B cell (primary cell): ENCODE data around the gene RAB26. TPM values are rescaled to one million over a fixed set of nuclear protein-coding genes. Genes with fewer than 3 reads are reported as not detected.

ENCODE experiments used
- ATAC-seq: fragments of 200-7000 bp; cut with Tn5 transposase; one replicate; pipeline ENCODE4 v1.10.0; 2021; ENCODE audit warnings: low read depth, mild to moderate bottlenecking, moderate number of reproducible peaks, moderate library complexity
- CTCF ChIA-PET: fragments of 350-600 bp; sonication (Branson Sonifier 250); formaldehyde crosslinking; loops from one replicate; lab custom pipeline; 2021; ENCODE audit warnings: antibody characterized with exemption, inconsistent platforms; lab: Charles Lee
- POLR2A ChIA-PET: fragments of 350-600 bp; sonication (Branson Sonifier 250); formaldehyde crosslinking; loops from one replicate; lab custom pipeline; 2021; ENCODE audit warnings: antibody characterized with exemption; lab: Charles Lee
- DNase-seq: peaks from one replicate; pipeline ENCODE4 v3.0.0; 2013
- H2AFZ ChIP-seq: 2 replicates; pipeline ENCODE4 v1.6.1; 2012; ENCODE audit warnings: mild to moderate bottlenecking, low read depth, low read length; ENCODE audit not compliant: insufficient read depth, poor library complexity, severe bottlenecking
- H3K27ac ChIP-seq, 2 donors: 1 replicate in 1 of 2; 2 replicates in 1 of 2; pipeline ENCODE4 v1.5.1; 2012 to 2013; ENCODE audit warnings: low read length in 2 of 2, mild to moderate bottlenecking in 2 of 2, moderate library complexity in 1 of 2
- H3K27me3 ChIP-seq, 4 experiments: fragments of 200-600 bp in 1 of 4; sonication (generic) in 1 of 4; replicated peaks in 1 of 4; 1 replicate in 2 of 4; 2 replicates in 2 of 4; pipeline versions ENCODE4 v1.6.1 to v1.7.0; 2013 to 2016; ENCODE audit warnings: low read length in 3 of 4, mild to moderate bottlenecking in 2 of 4, mixed read lengths in 1 of 4, moderate library complexity in 1 of 4; ENCODE audit not compliant: insufficient read depth in 4 of 4, control insufficient read depth in 3 of 4; ENCODE audit errors: control extremely low read depth in 1 of 4
- H3K36me3 ChIP-seq, 2 experiments: replicated peaks in 1 of 2; 1 replicate in 1 of 2; 2 replicates in 1 of 2; pipeline versions ENCODE4 v1.6.1 to v1.7.1; 2013; ENCODE audit warnings: low read length in 1 of 2; ENCODE audit not compliant: insufficient read depth in 2 of 2, control insufficient read depth in 1 of 2; ENCODE audit errors: control extremely low read depth in 1 of 2, extremely low read depth in 1 of 2
- H3K4me1 ChIP-seq, 2 donors: fragments of 200-600 bp in 1 of 2; sonication (generic) in 1 of 2; 1 replicate in 1 of 2; 2 replicates in 1 of 2; pipeline versions ENCODE4 v1.5.1 to v1.6.1; 2013 to 2017; ENCODE audit warnings: low read length in 2 of 2; ENCODE audit not compliant: control insufficient read depth in 2 of 2, insufficient read depth in 2 of 2
- H3K4me2 ChIP-seq: replicated peaks from 2 replicates; pipeline ENCODE3; 2012; ENCODE audit warnings: mild to moderate bottlenecking, low read depth, low read length; ENCODE audit not compliant: poor library complexity, severe bottlenecking
- H3K4me3 ChIP-seq, 5 experiments: fragments of 200-600 bp in 1 of 5; sonication (generic) in 1 of 5; 1 replicate in 3 of 5; 2 replicates in 2 of 5; pipeline versions ENCODE4 v1.5.1 to v1.7.0; 2011 to 2016; ENCODE audit warnings: low read length in 4 of 5, mild to moderate bottlenecking in 4 of 5, low read depth in 2 of 5, control low read depth in 1 of 5, moderate library complexity in 1 of 5; ENCODE audit not compliant: insufficient read depth in 1 of 5; ENCODE audit errors: control extremely low read depth in 1 of 5, extremely low read depth in 1 of 5
- H3K79me2 ChIP-seq: fragments of 200-600 bp; sonication (generic); one replicate; pipeline ENCODE4 v1.6.0; 2016; ENCODE audit warnings: low read length; ENCODE audit not compliant: control insufficient read depth, insufficient read depth
- H3K9ac ChIP-seq: fragments of 200-600 bp; sonication (generic); 2 replicates; pipeline ENCODE4 v1.6.1; 2017; ENCODE audit warnings: mild to moderate bottlenecking, low read length, moderate library complexity
- H3K9me3 ChIP-seq, 3 donors: one replicate each; pipeline versions ENCODE4 v1.6.1 to v1.7.1; 2013; ENCODE audit warnings: low read length in 2 of 3; ENCODE audit not compliant: control insufficient read depth in 2 of 3, insufficient read depth in 1 of 3; ENCODE audit errors: control extremely low read depth in 1 of 3
- H4K20me1 ChIP-seq: 2 replicates; pipeline ENCODE4 v1.6.0; 2012; ENCODE audit warnings: mild to moderate bottlenecking, low read length; ENCODE audit not compliant: insufficient read depth, control insufficient read depth, poor library complexity, severe bottlenecking
- H3K27ac Mint-ChIP-seq: one replicate; pipeline ENCODE4 v1.8.0; 2021; ENCODE audit warnings: mixed read lengths
- H3K27me3 Mint-ChIP-seq: one replicate; pipeline ENCODE4 v1.8.0; 2021; ENCODE audit warnings: mixed read lengths
- H3K4me1 Mint-ChIP-seq: one replicate; pipeline ENCODE4 v1.8.0; 2021; ENCODE audit warnings: mixed read lengths
- H3K4me3 Mint-ChIP-seq: one replicate; pipeline ENCODE4 v1.8.0; 2021; ENCODE audit warnings: mixed read lengths
- H3K9me3 Mint-ChIP-seq: one replicate; pipeline ENCODE4 v1.8.0; 2022; ENCODE audit warnings: mixed read lengths; ENCODE audit not compliant: insufficient read depth
- EZH2 ChIP-seq: IDR thresholded peaks from 2 replicates; pipeline ENCODE4 v1.6.1; 2012; ENCODE audit warnings: borderline replicate concordance, low read depth, mild to moderate bottlenecking, moderate library complexity, low read length; ENCODE audit not compliant: insufficient read depth, poor library complexity, severe bottlenecking
- WGBS: methylation state at CpG from one replicate; pipeline ENCODE4 v1.1.5; 2013; ENCODE audit warnings: missing lambda C conversion rate; ENCODE audit not compliant: insufficient coverage; 5-methylcytosine and 5-hydroxymethylcytosine counted together
- intact Hi-C: fragments of 100-400 bp; cut with micrococcal nuclease; formaldehyde crosslinking; loops from one replicate; pipeline ENCODE4 v1.10.0; 2022
- polyA plus RNA-seq: library from polyadenylated mRNA; depleted of rRNA; stranded (reverse); fragments of >200 nt; gene quantifications from 2 replicates; pipeline ENCODE4 v1.2.3, GENCODE V29; 2012
- total RNA-seq, 2 donors: library from RNA; stranded (reverse); fragments of 120-200 nt in 1 of 2; gene quantifications; 1 replicate in 1 of 2; 2 replicates in 1 of 2; pipeline versions ENCODE4 v1.2.3 to v1.2.4, GENCODE V29; 2013 to 2022
- TF ChIP-seq, protein P1 (sequence below): fragments of 200-600 bp; IDR thresholded peaks from one replicate; pipeline ENCODE4 v1.8.0; 2022; ENCODE audit warnings: antibody characterized with exemption, mild to moderate bottlenecking

The RAB26 gene
- total and polyA plus RNA-seq, 2 donors (not counting 1 experiment from before 2014, with no cell fraction given) = 0.62 to 1.2 TPM

DNA sequence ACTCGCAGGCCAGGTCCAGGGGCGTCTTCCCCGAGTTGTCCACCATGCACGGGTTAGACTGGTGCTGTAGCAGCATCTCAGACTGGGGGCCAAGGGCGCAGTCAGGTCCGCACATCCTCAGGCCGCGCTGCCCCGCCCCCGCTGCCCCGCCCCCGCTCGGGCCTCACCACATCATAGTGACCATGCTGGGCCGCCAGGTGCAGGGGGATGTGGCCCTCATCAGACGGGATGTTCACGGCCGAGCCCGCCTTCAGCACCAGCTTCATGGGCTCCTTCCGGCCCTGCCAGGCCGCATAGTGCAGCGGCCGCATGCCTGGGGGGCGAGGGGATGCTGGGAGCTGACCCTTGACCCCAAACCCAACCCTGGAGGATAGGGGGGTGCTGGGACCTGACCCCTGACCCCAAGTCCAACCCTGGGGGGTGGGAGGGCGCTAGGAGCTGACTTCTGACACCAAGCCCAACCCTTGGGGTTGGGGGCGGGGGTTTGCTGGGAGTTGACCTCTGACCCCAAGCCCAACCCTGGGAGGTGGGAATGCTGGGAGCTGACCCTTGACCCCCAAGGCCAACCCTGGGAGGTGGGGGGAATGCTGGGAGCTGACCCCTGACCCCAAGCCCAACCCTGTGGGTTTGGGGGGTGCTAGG, 40.9 kb downstream of the RAB26 start:
- no peak overlapping the region for H2AFZ ChIP-seq
- H3K27me3 ChIP-seq = peaks cover 0 to 11% (median 2%) of the 10 kb centered on the region in 4 experiments
- H3K9me3 Mint-ChIP-seq = no peaks in the 10 kb centered on the region
- POLR2A ChIA-PET = no interaction called here
- no peak overlapping the region for H3K9ac ChIP-seq
- no peaks in the 10 kb centered on the region for H4K20me1 ChIP-seq
- no peaks in the 10 kb centered on the region for H3K9me3 ChIP-seq
- no peak for ATAC-seq
- H3K4me2 ChIP-seq = no peak overlapping the region
- H3K27ac ChIP-seq = no peak overlapping the region
- WGBS = 97% methylated on average over 23 of the region's 25 CpGs
- no peaks in the 10 kb centered on the region for H3K79me2 ChIP-seq
- H3K27ac Mint-ChIP-seq = no peak overlapping the region
- no peaks in the 10 kb centered on the region for H3K4me1 ChIP-seq
- intact Hi-C loops = no loop called here
- TF ChIP-seq, protein P1, sequence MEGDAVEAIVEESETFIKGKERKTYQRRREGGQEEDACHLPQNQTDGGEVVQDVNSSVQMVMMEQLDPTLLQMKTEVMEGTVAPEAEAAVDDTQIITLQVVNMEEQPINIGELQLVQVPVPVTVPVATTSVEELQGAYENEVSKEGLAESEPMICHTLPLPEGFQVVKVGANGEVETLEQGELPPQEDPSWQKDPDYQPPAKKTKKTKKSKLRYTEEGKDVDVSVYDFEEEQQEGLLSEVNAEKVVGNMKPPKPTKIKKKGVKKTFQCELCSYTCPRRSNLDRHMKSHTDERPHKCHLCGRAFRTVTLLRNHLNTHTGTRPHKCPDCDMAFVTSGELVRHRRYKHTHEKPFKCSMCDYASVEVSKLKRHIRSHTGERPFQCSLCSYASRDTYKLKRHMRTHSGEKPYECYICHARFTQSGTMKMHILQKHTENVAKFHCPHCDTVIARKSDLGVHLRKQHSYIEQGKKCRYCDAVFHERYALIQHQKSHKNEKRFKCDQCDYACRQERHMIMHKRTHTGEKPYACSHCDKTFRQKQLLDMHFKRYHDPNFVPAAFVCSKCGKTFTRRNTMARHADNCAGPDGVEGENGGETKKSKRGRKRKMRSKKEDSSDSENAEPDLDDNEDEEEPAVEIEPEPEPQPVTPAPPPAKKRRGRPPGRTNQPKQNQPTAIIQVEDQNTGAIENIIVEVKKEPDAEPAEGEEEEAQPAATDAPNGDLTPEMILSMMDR = no peak
- no peak for TF ChIP-seq EZH2
- H3K27me3 Mint-ChIP-seq = peaks cover 6% of the 10 kb centered on the region
- CTCF ChIA-PET = interaction anchor here (0.6 to 0.7 kb wide), 2 partner anchors 72 to 312 kb away, joined by 3 read pairs; no protein-coding TSS in a partner anchor
- H3K4me3 Mint-ChIP-seq = no peak overlapping the region
- no peak for DNase-seq
- no peaks in the 10 kb centered on the region for H3K36me3 ChIP-seq
- peaks cover 2% of the 10 kb centered on the region for H3K4me1 Mint-ChIP-seq
- no peak overlapping the region for H3K4me3 ChIP-seq

DNA sequence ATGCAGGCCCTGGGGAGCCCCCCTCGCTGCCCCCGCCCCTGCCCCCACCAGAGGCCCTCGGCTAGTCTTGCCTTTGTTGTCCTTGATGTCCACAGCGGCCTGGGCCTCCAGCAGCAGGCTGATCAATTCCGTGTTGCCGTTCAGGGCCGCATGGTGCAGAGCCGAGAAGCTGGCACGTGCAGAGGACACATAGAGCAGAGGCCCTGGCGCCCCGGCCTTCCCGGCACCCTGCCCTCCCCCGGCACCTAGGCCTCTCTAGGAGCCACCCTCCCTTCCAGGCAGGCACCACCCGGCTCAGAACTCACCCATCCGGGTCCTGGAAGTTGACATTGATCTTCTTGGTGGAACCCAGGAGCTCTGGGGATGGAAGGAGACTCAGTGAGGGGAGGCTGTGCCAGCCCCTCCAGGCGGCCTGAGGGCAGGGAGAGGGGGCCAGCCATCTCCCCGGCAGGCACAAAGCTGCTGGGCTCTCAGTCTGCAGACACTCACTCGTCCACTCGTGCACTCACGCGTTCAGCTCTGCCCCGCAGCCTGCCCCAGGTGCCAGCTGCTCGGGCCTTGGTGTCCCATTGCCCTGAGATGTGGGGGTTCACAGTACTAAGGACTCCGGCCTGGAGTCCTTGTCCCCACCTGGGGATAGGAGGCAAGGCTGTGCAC, 41.7 kb downstream of the RAB26 start:
- intact Hi-C loops = loop anchor here (10.0 kb wide), 2 partner anchors 155 to 415 kb away; partner anchors contain the start of gene ABCA3
- peaks cover 5% of the 10 kb centered on the region for H3K4me1 Mint-ChIP-seq

More for the DNA sequence above, 41.7 kb downstream of the RAB26 start:
- H2AFZ ChIP-seq = no peak overlapping the region
- no peak overlapping the region for H3K4me3 ChIP-seq
- H3K27ac ChIP-seq = no peak overlapping the region
- H3K4me3 Mint-ChIP-seq = no peak overlapping the region
- DNase-seq (no peak), ATAC-seq (no peak)
- H3K79me2 ChIP-seq = no peaks in the 10 kb centered on the region
- WGBS = 85% methylated on average over 22 of the region's 24 CpGs
- no peaks in the 10 kb centered on the region for H4K20me1 ChIP-seq
- H3K4me1 ChIP-seq = peaks cover 4 to 6% of the 10 kb centered on the region in 2 donors
- H3K27ac Mint-ChIP-seq = no peak overlapping the region
- H3K27me3 ChIP-seq = peaks cover 0 to 18% (median 6%) of the 10 kb centered on the region in 4 experiments
- H3K27me3 Mint-ChIP-seq = peaks cover 11% of the 10 kb centered on the region
- no peak overlapping the region for H3K4me2 ChIP-seq
- POLR2A ChIA-PET = no interaction called here
- H3K9me3 Mint-ChIP-seq = no peaks in the 10 kb centered on the region
- H3K9me3 ChIP-seq = peaks cover 0 to under 1% (median 0%) of the 10 kb centered on the region in 3 donors
- no peak overlapping the region for H3K9ac ChIP-seq
- CTCF ChIA-PET = interaction anchor here (0.6 to 0.7 kb wide), 2 partner anchors 71 to 312 kb away, joined by 3 read pairs; no protein-coding TSS in a partner anchor
- TF ChIP-seq EZH2 = no peak
- TF ChIP-seq, protein P1 = no peak
- no peaks in the 10 kb centered on the region for H3K36me3 ChIP-seq
